Transverse colon (tissue), 3 donors: ENCODE data around the gene PRAF2.

Experiments used
- POLR2A ChIP-seq: fragments of 450-650 bp; IDR thresholded peaks from one replicate; pipeline ENCODE4 v1.6.1; 2016; ENCODE audit warnings: antibody characterized with exemption, mild to moderate bottlenecking, moderate library complexity
- POLR2AphosphoS5 ChIP-seq, 3 donors: sonication (generic); formaldehyde crosslinking; IDR thresholded peaks; one replicate each; pipeline ENCODE4 v1.6.1; 2016; ENCODE audit warnings: antibody characterized with exemption in 3 of 3

DNA sequence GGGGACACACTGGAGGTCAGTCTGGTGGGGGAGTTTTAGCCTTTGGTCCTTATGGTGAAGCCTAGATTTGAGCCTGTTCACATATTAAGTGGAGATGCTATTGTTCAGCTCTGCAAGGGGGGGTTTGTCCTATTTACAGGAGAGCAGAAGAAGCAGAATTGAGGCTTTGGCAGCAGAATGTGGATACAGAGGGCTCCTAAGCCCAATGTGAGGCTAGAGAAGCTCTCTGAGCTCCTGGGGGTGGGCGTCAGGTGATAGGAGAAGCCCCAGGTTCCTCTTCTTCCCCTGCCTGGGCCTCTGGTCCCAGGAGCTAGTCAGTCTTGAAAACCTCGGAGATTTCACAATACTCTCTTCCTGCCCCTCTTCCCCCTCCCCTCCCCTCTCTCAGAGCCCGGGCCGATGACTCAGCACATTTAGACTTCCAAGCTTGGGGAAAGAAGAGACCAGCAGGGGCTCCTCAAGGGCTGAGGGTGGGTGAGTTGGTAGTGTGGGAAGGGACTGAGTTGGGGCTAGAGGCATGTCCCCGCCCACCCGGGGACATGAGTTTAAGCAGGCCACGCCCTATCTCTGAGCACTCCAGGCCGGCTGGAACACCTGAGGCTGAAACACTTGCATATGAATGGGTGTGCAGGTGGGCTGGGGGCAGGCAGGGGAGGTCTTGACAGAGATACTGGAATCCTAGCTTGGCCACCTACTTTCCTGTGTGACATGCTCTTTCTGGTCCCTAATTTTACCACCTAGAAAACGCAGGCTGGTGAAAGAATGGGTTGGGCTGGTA lies 34.0 kb downstream of the PRAF2 start:
- no peak for TF ChIP-seq POLR2A
- TF ChIP-seq POLR2AphosphoS5 (IDR thresholded peaks at IDR 0.05): peak in 1 of 3 donors; percentile 23
